ENCODE data around the gene NDUFAF7.

- no peak for TF ChIP-seq CTCF (IDR thresholded peaks at IDR 0.05; ENCODE audit: borderline replicate concordance, extremely low read depth, low read length, poor library complexity, severe bottlenecking)
- TF ChIP-seq EZH2 (IDR thresholded peaks at IDR 0.05; ENCODE audit: borderline replicate concordance, low read depth, low read length, severe bottlenecking): no peak
Measured at GRCh38 chr2:37192551-37192950, 38.9 kb upstream of the NDUFAF7 start.
